Endothelial cell (in vitro differentiated cells): ENCODE results near the gene C13orf42. TPM values are rescaled to one million over a fixed set of nuclear protein-coding genes. Genes with fewer than 3 reads are reported as not detected.

ENCODE experiments used
- DNase-seq: peaks from one replicate; pipeline ENCODE4 v3.0.0; 2021; ENCODE audit warnings: low spot score
- H3K27ac Mint-ChIP-seq: one replicate; pipeline ENCODE4 v1.8.0; 2021; ENCODE audit warnings: mixed read lengths, inconsistent platforms; ENCODE audit not compliant: unreplicated experiment
- H3K27me3 Mint-ChIP-seq: one replicate; pipeline ENCODE4 v1.8.0; 2021; ENCODE audit warnings: mild to moderate bottlenecking, moderate library complexity, mixed read lengths, inconsistent platforms; ENCODE audit not compliant: unreplicated experiment
- H3K36me3 Mint-ChIP-seq: one replicate; pipeline ENCODE4 v1.8.0; 2021; ENCODE audit warnings: mild to moderate bottlenecking, low read depth, mixed read lengths, inconsistent platforms; ENCODE audit not compliant: unreplicated experiment
- H3K4me1 Mint-ChIP-seq: one replicate; pipeline ENCODE4 v1.8.0; 2021; ENCODE audit warnings: mild to moderate bottlenecking, mixed read lengths, inconsistent platforms; ENCODE audit not compliant: unreplicated experiment
- H3K4me3 Mint-ChIP-seq: one replicate; pipeline ENCODE4 v1.8.0; 2021; ENCODE audit warnings: mild to moderate bottlenecking, mixed read lengths, inconsistent platforms; ENCODE audit not compliant: unreplicated experiment
- H3K9me3 Mint-ChIP-seq: one replicate; pipeline ENCODE4 v1.8.0; 2021; ENCODE audit warnings: mixed read lengths, inconsistent platforms; ENCODE audit not compliant: unreplicated experiment
- CTCF ChIP-seq: fragments of 200-600 bp; sonication (generic); IDR thresholded peaks from one replicate; pipeline ENCODE4 v1.5.0; 2021; ENCODE audit warnings: antibody characterized with exemption; ENCODE audit not compliant: unreplicated experiment
- total RNA-seq: library from RNA; stranded (reverse); fragmentation: NEBNext Ultra II Directional; extraction: Animal tissue kit (Norgen Biotek cat#: 25700); gene quantifications from one replicate; pipeline ENCODE4 v1.2.1, GENCODE V29; 2021; ENCODE audit not compliant: unreplicated experiment

Gene C13orf42
- total RNA-seq, 1 donor from 2014 or later: 0.21 TPM

GRCh38 chr13:51032831-51033230 lies 78.2 kb downstream of the C13orf42 start:
- Mint-ChIP-seq H3K27me3 (peaks cover 3% of the 10 kb centered on the region), H3K27ac (no peak overlapping the region), H3K4me3 (no peak overlapping the region), H3K9me3 (no peaks in the 10 kb centered on the region), H3K36me3 (no peaks in the 10 kb centered on the region), H3K4me1 (peaks cover 19% of the 10 kb centered on the region)
- no peak for TF ChIP-seq CTCF
- DNase-seq: no peak

Other genes starting within 250 kb of the C13orf42 start
- 9.3 TPM for gene RNASEH2B, start 201.5 kb downstream of the C13orf42 start, total RNA-seq
- gene FAM124A, start 111.1 kb upstream of the C13orf42 start, total RNA-seq: 4.9 TPM
- gene SERPINE3, start 228.4 kb upstream of the C13orf42 start, total RNA-seq: not detected